Immature natural killer cell (primary cell): ENCODE data around the gene BCL2L14. TPM values are rescaled to one million over a fixed set of nuclear protein-coding genes. Genes with fewer than 3 reads are reported as not detected.

Experiments
- DNase-seq, 3 donors: peaks; one replicate each; pipeline ENCODE4 v3.0.0; 2022; ENCODE audit warnings: mixed read lengths in 1 of 3
- H3K27ac Mint-ChIP-seq, 6 donors: one replicate each; pipeline ENCODE4 v1.8.0; 2020; ENCODE audit warnings: mixed read lengths in 6 of 6, mild to moderate bottlenecking in 5 of 6, inconsistent platforms in 4 of 6, moderate library complexity in 3 of 6
- H3K27me3 Mint-ChIP-seq, 3 donors: one replicate each; pipeline ENCODE4 v1.8.0; 2020 to 2021; ENCODE audit warnings: low read depth in 3 of 3, mild to moderate bottlenecking in 3 of 3, mixed read lengths in 3 of 3, moderate library complexity in 3 of 3, inconsistent platforms in 1 of 3
- H3K36me3 Mint-ChIP-seq, 3 donors: one replicate each; pipeline ENCODE4 v1.8.0; 2020; ENCODE audit warnings: mixed read lengths in 3 of 3, inconsistent platforms in 2 of 3, mild to moderate bottlenecking in 2 of 3
- H3K4me1 Mint-ChIP-seq, 2 donors: one replicate each; pipeline ENCODE4 v1.8.0; 2020; ENCODE audit warnings: inconsistent platforms in 2 of 2, mild to moderate bottlenecking in 2 of 2, mixed read lengths in 2 of 2, moderate library complexity in 1 of 2
- H3K4me3 Mint-ChIP-seq, 5 donors: one replicate each; pipeline ENCODE4 v1.8.0; 2020; ENCODE audit warnings: mild to moderate bottlenecking in 5 of 5, mixed read lengths in 5 of 5, inconsistent platforms in 3 of 5, moderate library complexity in 3 of 5
- H3K9me3 Mint-ChIP-seq, 6 donors: one replicate each; pipeline ENCODE4 v1.8.0; 2020; ENCODE audit warnings: mild to moderate bottlenecking in 6 of 6, mixed read lengths in 6 of 6, inconsistent platforms in 4 of 6, moderate library complexity in 3 of 6
- polyA plus RNA-seq, 3 donors: library from polyadenylated mRNA; unstranded; fragments of 300-500 nt; fragmentation: Illumina TruSeq; gene quantifications; one replicate each; pipeline ENCODE4 v1.2.3, GENCODE V29; 2021

The BCL2L14 gene
- polyA plus RNA-seq, 3 donors from 2014 or later: not detected

DNA sequence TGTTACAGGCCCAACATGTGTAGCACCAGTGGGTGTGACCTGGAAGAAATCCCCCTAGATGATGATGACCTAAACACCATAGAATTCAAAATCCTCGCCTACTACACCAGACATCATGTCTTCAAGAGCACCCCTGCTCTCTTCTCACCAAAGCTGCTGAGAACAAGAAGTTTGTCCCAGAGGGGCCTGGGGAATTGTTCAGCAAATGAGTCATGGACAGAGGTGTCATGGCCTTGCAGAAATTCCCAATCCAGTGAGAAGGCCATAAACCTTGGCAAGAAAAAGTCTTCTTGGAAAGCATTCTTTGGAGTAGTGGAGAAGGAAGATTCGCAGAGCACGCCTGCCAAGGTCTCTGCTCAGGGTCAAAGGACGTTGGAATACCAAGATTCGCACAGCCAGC lies 8.6 kb downstream of the BCL2L14 start:
- Mint-ChIP-seq H3K27me3 (peaks cover 0 to 16% (median 2%) of the 10 kb centered on the region in 3 donors), H3K4me1 (no peaks in the 10 kb centered on the region), H3K27ac (no peak overlapping the region), H3K4me3 (no peak overlapping the region), H3K9me3 (no peaks in the 10 kb centered on the region), H3K36me3 (no peaks in the 10 kb centered on the region)
- no peak for DNase-seq

DNA sequence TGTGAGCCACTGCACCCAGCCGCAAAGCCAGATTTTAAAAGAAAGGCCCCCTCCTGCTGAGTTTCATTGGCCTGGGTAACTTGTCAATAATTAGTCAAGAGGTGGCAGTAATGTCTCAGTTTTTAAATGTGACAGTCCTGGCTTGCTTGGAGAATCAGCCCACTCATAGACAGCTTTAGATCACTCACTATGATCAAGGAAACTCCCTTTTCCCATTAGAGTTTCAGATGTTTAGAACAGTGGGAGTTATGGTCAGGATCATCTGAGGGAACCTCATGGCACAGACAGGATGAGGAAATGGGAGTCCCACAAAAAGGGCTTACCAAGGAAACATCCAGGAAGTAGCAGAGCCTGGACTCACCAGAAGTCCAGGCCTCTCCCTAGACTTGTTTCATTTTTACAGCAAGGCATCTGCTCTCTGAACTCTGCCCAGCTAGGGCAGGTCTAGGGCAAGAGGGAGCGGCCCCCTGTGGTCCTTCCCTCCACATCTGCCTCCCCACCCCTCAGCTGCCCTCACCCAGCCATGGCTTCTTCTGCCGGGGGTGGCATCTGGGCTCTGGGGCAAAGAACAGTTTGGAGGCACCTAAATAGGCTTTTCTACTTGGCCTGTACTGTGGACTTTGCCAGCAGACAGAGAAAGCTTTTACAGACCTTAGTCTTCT lies 11.2 kb downstream of the BCL2L14 start:
- Mint-ChIP-seq H3K27me3 (peaks cover 0 to 13% (median 0%) of the 10 kb centered on the region in 3 donors), H3K9me3 (no peaks in the 10 kb centered on the region), H3K36me3 (no peaks in the 10 kb centered on the region), H3K4me3 (no peak overlapping the region), H3K4me1 (no peaks in the 10 kb centered on the region), H3K27ac (no peak overlapping the region)
- DNase-seq: no peak

DNA sequence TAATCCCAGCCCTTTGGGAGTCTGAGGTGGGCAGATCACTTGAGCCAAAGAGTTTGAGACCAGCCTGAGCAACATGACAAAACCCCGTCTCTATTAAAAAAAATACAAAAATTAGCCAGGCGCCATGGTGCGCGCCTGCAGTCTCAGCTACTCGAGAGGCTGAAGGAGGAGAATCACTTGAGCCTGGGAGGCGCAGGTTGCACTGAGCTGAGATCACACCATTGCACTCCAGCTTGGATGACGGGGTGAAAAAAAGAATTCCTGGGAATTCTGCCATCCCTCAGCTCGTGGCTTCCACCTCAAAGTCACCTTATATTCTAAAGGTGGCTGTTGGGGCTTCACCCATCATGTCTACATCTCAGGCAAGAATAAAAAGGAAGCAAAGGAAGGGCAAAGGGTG lies 12.9 kb downstream of the BCL2L14 start:
- Mint-ChIP-seq H3K27me3 (peaks cover 0 to 11% (median 3%) of the 10 kb centered on the region in 3 donors), H3K4me3 (no peak overlapping the region), H3K4me1 (no peaks in the 10 kb centered on the region), H3K36me3 (no peaks in the 10 kb centered on the region), H3K9me3 (no peaks in the 10 kb centered on the region), H3K27ac (no peak overlapping the region)
- DNase-seq: no peak

DNA sequence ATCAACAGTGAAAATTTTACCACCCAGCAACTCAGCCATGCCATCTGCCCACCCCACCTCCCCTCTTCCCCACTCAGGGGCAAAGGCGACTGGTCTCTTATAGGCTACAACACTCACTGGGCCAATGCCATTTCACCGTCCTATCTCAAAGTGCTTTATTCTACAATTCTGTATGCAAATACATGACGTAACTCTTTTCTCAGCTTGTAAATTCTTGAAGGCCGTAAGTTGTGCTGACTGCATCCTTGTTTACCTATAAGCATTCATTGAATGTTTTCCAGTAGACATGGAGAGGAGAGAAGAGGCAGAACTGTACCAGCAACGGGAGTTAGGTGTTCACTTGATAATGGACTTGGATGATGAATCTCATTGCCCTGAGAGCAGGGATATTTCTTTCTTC lies 15.6 kb downstream of the BCL2L14 start:
- H3K9me3 Mint-ChIP-seq: peaks cover 0 to 2% (median 0%) of the 10 kb centered on the region in 6 donors
- H3K4me1 Mint-ChIP-seq: no peaks in the 10 kb centered on the region
- no peak overlapping the region for H3K27ac Mint-ChIP-seq
- no peak overlapping the region for H3K4me3 Mint-ChIP-seq
- H3K27me3 Mint-ChIP-seq: peaks cover 0 to 4% (median 3%) of the 10 kb centered on the region in 3 donors
- no peaks in the 10 kb centered on the region for H3K36me3 Mint-ChIP-seq
- no peak for DNase-seq

DNA sequence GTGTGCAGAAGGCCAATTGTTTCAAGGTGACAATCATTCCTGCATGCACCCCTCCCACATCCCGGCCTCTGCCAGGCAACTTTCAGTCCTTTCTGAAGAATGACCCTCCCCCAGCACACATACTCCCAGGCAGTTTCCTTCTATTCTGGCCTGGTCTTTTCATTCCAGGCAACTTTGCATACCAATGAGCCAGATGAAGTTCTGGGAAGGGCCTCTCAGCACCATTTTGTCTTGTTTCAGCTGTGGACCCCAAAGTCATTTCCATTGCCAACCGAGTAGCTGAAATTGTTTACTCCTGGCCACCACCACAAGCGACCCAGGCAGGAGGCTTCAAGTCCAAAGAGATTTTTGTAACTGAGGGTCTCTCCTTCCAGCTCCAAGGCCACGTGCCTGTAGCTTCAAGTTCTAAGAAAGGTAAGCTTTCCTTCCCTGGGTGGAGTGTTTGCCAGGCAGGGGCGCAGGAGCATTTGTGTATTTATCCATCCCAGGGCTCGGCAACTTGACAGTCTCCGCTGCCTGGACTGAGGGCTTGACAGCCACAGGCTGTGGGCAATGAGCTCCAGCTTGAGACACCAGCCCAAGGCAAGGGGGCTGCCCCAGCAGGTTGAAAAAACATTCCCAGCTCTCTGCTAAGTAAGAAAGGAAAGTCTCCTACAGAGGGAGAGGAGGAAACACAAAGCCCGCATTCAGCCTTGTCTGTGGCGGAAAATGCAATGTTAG lies 16.4 kb downstream of the BCL2L14 start:
- H3K36me3 Mint-ChIP-seq: no peaks in the 10 kb centered on the region
- H3K27me3 Mint-ChIP-seq: peaks cover 0 to 6% (median 4%) of the 10 kb centered on the region in 3 donors
- H3K27ac Mint-ChIP-seq: no peak overlapping the region
- H3K9me3 Mint-ChIP-seq: peaks cover 0 to 2% (median 0%) of the 10 kb centered on the region in 6 donors
- no peak for DNase-seq
- no peaks in the 10 kb centered on the region for H3K4me1 Mint-ChIP-seq
- no peak overlapping the region for H3K4me3 Mint-ChIP-seq

DNA sequence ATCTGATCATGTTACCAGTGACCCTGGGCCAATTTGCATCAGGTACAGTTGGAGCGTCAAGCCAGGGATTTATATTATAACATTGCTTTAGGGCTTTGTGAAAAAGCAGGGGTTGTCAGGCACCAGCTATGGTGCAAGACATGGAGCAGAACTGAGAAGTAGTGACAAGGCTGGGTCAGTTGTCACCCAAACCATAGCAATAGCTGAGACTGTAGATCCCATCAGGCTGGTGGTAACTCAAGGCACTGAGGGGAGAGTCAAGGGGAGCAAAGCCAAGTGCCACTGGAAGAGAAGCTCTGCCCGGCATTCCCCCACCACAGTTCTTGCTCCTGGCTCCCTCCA lies 16.9 kb downstream of the BCL2L14 start:
- Mint-ChIP-seq H3K27ac (no peak overlapping the region), H3K27me3 (peaks cover 0 to 6% (median 4%) of the 10 kb centered on the region in 3 donors), H3K36me3 (no peaks in the 10 kb centered on the region), H3K4me1 (no peaks in the 10 kb centered on the region), H3K4me3 (no peak overlapping the region), H3K9me3 (peaks cover 0 to 2% (median 0%) of the 10 kb centered on the region in 6 donors)
- DNase-seq: no peak

DNA sequence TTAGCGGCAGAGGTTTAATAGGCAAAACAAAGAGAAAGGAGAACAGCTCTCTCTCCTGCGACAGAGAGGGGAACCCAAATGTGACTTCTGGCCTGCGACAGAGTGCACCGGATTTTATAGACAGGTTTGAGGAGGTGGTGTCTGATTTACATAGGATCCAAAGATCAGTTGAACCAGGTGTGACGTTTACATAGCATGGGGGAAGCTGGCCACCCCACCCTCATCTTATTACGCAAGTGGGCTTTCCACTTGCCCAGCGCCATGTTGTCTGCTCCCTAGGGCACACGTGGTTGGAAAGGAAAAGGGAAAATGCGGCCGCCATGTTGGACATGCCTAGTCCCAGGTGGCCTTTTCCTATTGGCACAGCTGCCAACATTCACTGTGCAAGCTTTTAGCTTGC lies 17.4 kb downstream of the BCL2L14 start:
- no peak overlapping the region for H3K4me3 Mint-ChIP-seq
- no peaks in the 10 kb centered on the region for H3K36me3 Mint-ChIP-seq
- peaks cover 0 to 2% (median 0%) of the 10 kb centered on the region in 6 donors for H3K9me3 Mint-ChIP-seq
- H3K27me3 Mint-ChIP-seq: peaks cover 0 to 7% (median 4%) of the 10 kb centered on the region in 3 donors
- no peak overlapping the region for H3K27ac Mint-ChIP-seq
- DNase-seq: no peak
- no peaks in the 10 kb centered on the region for H3K4me1 Mint-ChIP-seq

DNA sequence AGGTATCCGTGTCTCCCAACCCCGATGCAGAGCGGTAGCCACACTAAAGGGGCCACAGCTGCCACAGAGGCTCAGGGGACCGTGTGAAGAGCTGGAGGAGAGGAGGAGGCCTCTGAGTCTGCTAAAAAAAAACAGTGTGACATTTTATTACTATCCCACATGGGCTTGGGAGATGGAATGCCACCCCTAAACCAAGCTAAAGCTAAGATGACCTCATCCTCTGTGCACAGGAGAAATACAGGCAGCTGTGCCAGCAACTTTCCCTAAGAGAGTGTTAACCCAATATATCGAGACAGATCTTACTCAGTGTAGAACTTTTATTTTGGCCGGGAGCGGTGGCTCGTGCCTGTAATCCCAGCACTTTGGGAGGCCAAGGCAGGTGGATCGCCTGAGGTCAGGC lies 18.0 kb downstream of the BCL2L14 start:
- Mint-ChIP-seq H3K27ac (no peak overlapping the region), H3K4me3 (no peak overlapping the region), H3K4me1 (no peaks in the 10 kb centered on the region), H3K36me3 (no peaks in the 10 kb centered on the region), H3K9me3 (peaks cover 0 to 2% (median 0%) of the 10 kb centered on the region in 6 donors), H3K27me3 (peaks cover 0 to 7% (median 4%) of the 10 kb centered on the region in 3 donors)
- DNase-seq: no peak

DNA sequence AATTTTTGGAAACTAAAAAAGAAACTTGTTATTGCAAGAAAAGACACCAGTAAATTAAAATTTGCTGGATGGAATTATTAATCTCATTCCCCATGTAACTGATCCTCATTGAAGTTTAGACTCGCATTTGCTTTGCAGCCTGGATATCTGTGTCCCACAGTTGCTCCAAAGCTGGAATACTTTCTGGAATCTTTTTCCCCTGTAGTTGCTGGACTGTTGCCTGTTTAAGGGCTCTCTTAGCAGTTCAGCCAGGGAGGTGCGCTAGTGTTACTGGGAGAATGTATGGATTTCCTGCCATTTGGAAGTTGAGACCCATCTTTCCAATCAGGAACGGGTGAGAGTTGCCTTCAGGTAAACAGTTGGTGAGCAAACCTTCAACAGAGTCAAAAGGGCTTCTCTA lies 20.3 kb downstream of the BCL2L14 start:
- Mint-ChIP-seq H3K4me3 (no peak overlapping the region), H3K4me1 (no peaks in the 10 kb centered on the region), H3K9me3 (peaks cover 0 to 2% (median 0%) of the 10 kb centered on the region in 6 donors), H3K27ac (no peak overlapping the region), H3K27me3 (peaks cover 0 to 16% (median 4%) of the 10 kb centered on the region in 3 donors), H3K36me3 (no peaks in the 10 kb centered on the region)
- no peak for DNase-seq

DNA sequence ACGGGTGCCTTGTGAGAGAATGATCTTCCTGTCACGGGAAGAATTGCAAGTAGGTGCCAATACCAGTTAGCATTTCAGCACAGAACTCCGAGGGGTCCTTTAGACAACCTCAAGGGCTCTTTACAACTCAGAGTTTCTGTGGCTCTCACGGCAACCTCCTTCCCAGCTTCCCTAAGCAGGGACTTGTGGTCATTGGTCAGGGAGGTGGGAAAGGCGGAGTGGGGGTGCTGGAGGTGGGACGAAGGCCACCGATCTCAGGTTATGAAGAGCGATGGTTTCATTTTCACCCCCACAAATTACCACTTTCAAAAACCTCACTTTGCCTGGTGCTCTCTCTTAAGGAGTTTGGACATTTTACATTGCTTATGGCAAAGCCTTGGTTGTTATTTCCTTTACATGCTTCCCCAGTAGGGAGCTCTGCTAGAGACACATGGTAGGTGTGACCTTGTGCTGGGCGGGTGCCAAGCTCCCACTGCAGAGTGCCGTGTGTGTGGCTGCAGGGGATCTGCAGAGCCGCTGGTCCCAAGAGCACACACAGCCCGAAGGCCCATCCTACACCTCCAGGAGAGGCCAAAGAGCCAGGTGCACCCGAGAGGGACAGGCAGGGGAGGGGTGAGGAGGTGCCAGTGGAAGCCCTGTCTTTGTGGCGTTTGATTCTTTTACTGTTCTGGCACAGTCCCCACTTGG lies 21.4 kb downstream of the BCL2L14 start:
- H3K4me3 Mint-ChIP-seq: no peak overlapping the region
- H3K27ac Mint-ChIP-seq: no peak overlapping the region
- no peak for DNase-seq
- H3K9me3 Mint-ChIP-seq: peaks cover 0 to 2% (median 0%) of the 10 kb centered on the region in 6 donors
- H3K4me1 Mint-ChIP-seq: no peaks in the 10 kb centered on the region
- no peaks in the 10 kb centered on the region for H3K36me3 Mint-ChIP-seq
- peaks cover 0 to 17% (median 3%) of the 10 kb centered on the region in 3 donors for H3K27me3 Mint-ChIP-seq

DNA sequence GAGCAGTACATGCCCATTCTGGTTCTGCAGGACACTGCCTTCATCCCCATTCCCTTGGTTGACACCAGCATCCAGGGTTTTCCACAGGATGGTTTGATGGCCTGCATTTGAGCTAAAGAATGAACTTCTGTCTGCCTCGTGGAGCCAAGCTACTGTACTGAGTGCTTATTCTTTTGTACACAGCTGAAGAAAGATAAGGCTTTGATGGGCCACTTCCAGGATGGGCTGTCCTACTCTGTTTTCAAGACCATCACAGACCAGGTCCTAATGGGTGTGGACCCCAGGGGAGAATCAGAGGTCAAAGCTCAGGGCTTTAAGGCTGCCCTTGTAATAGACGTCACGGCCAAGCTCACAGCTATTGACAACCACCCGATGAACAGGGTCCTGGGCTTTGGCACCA lies 23.7 kb downstream of the BCL2L14 start:
- Mint-ChIP-seq H3K9me3 (peaks cover 0 to 2% (median 0%) of the 10 kb centered on the region in 6 donors), H3K27me3 (peaks cover 1 to 14% (median 2%) of the 10 kb centered on the region in 3 donors), H3K4me3 (no peak overlapping the region), H3K36me3 (no peaks in the 10 kb centered on the region), H3K4me1 (no peaks in the 10 kb centered on the region), H3K27ac (no peak overlapping the region)
- DNase-seq: no peak

DNA sequence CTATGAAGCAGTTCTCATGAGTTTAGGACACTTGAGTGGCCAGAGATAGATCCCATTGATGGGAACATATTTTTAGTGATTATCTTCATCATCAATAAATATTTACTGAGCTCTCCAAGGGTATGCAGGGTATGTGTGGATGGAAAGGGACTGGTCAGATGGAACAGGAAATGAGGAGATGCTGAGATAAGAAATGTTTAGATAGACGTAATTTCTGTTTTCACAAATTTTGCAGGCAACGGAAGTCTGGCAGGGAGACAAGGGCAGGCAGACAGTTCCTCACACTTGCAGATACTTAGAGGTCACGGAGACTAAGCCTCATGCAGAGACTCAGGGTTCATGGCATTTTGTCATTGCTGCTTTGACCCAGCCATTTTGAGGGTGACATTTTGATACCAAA lies 24.3 kb downstream of the BCL2L14 start:
- Mint-ChIP-seq H3K27me3 (peaks cover 2 to 16% (median 2%) of the 10 kb centered on the region in 3 donors), H3K9me3 (peaks cover 0 to under 1% (median 0%) of the 10 kb centered on the region in 6 donors), H3K36me3 (no peaks in the 10 kb centered on the region), H3K27ac (no peak overlapping the region), H3K4me3 (no peak overlapping the region), H3K4me1 (no peaks in the 10 kb centered on the region)
- no peak for DNase-seq

DNA sequence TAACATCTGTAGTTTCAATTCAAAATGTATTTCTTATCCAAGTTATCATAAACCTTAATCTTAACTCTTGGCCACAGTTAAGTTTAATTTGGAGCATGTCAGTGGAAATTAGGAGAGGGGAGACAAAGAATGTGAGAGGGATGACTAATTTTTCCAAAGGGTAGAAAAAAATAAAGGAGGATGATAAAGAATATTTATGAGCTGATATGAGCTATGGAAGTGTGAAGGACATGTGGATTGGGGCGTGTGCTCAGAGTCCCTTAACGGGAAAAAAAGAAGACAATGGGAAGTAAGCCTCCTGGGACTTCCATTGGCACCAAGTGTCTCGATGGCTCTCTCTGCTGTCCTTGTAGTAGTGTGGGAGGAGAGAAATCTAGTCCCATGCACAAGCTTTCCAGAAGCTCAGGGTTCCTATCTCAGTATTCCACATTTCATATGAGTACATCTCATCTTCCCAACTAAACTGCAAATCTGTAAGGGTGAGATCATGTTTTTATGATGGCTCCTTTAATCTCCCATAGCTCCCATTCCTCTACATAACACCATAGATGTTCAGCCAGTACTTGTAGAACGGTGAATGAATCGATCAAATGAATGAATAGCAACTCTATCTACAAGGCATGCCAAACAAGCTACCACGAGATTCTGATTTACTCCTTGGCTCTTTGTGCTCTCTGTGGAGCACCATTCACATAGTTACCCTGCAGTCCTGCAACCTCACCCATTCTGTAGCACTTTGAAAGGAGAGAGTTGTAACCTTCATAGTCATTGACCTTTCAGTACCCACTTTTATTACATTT lies 27.4 kb downstream of the BCL2L14 start:
- H3K9me3 Mint-ChIP-seq: peaks cover 0 to 2% (median 0%) of the 10 kb centered on the region in 6 donors
- no peak for DNase-seq
- no peak overlapping the region for H3K27ac Mint-ChIP-seq
- H3K36me3 Mint-ChIP-seq: no peaks in the 10 kb centered on the region
- H3K4me1 Mint-ChIP-seq: no peaks in the 10 kb centered on the region
- H3K4me3 Mint-ChIP-seq: no peak overlapping the region
- peaks cover 6 to 11% (median 9%) of the 10 kb centered on the region in 3 donors for H3K27me3 Mint-ChIP-seq
